Loucy (cell line): Measurements from ENCODE around the gene GATA5.

Experiments used
- H2AFZ ChIP-seq: fragments of 200-600 bp; sonication (generic); 2 replicates; pipeline ENCODE4 v1.6.0; 2016; ENCODE audit warnings: antibody characterized with exemption, mild to moderate bottlenecking, low read length, moderate library complexity
- H3F3A ChIP-seq: fragments of 200-600 bp; 2 replicates; pipeline ENCODE4 v1.6.0; 2016; ENCODE audit warnings: antibody characterized with exemption, low read depth, mild to moderate bottlenecking
- H3K27me3 ChIP-seq: fragments of 200-600 bp; sonication (generic); 2 replicates; pipeline ENCODE4 v1.6.1; 2014; ENCODE audit warnings: low read length, mild to moderate bottlenecking; ENCODE audit not compliant: insufficient read depth, poor library complexity, severe bottlenecking
- H3K36me3 ChIP-seq: fragments of 200-600 bp; sonication (generic); 2 replicates; pipeline ENCODE4 v1.6.1; 2016; ENCODE audit warnings: low read length; ENCODE audit not compliant: insufficient read depth
- H3K4me1 ChIP-seq: fragments of 200-600 bp; sonication (generic); 2 replicates; pipeline ENCODE4 v1.5.1; 2014; ENCODE audit warnings: low read length, mild to moderate bottlenecking; ENCODE audit not compliant: insufficient read depth, poor library complexity, severe bottlenecking
- H3K4me2 ChIP-seq: fragments of 200-600 bp; sonication (generic); 2 replicates; pipeline ENCODE4 v1.6.0; 2014; ENCODE audit warnings: antibody characterized with exemption, low read length, low read depth, mild to moderate bottlenecking; ENCODE audit not compliant: poor library complexity, severe bottlenecking
- H3K4me3 ChIP-seq: fragments of 200-600 bp; sonication (generic); 2 replicates; pipeline ENCODE4 v1.5.1; 2014; ENCODE audit warnings: low read length, mild to moderate bottlenecking, mixed read lengths; ENCODE audit not compliant: poor library complexity, severe bottlenecking
- H3K79me2 ChIP-seq: fragments of 200-600 bp; sonication (generic); 2 replicates; pipeline ENCODE4 v1.6.1; 2014; ENCODE audit warnings: low read length; ENCODE audit not compliant: insufficient read depth
- H3K9ac ChIP-seq: fragments of 200-600 bp; sonication (generic); 2 replicates; pipeline ENCODE4 v1.6.0; 2014; ENCODE audit warnings: mild to moderate bottlenecking, low read depth, low read length, moderate library complexity; ENCODE audit not compliant: poor library complexity, severe bottlenecking
- H3K9me2 ChIP-seq: fragments of 200-600 bp; sonication (generic); replicated peaks from 2 replicates; pipeline ENCODE4 v1.6.1; 2016; ENCODE audit warnings: low read depth, low read length, mixed read lengths
- H3K9me3 ChIP-seq: fragments of 200-600 bp; sonication (generic); 2 replicates; pipeline ENCODE4 v1.6.1; 2014; ENCODE audit warnings: mild to moderate bottlenecking, antibody characterized with exemption, low read length, low read depth; ENCODE audit not compliant: insufficient read depth
- H4K20me1 ChIP-seq: fragments of 200-600 bp; sonication (generic); 2 replicates; pipeline ENCODE4 v1.6.0; 2014; ENCODE audit warnings: antibody characterized with exemption, low read length, mild to moderate bottlenecking; ENCODE audit not compliant: insufficient read depth, poor library complexity, severe bottlenecking
- CTCF ChIP-seq: fragments of 200-600 bp; sonication (generic); conservative IDR thresholded peaks from 2 replicates; pipeline ENCODE4 v1.5.1; 2014; ENCODE audit warnings: mild to moderate bottlenecking, antibody characterized with exemption, low read length
- EZH2phosphoT487 ChIP-seq: fragments of 200-600 bp; IDR thresholded peaks from 2 replicates; pipeline ENCODE4 v1.6.1; 2018; ENCODE audit warnings: antibody characterized with exemption, mild to moderate bottlenecking, moderate library complexity, borderline replicate concordance

Gene GATA5

GRCh38 chr20:62480318-62480717, 4.5 kb upstream of the GATA5 start:
- Histone ChIP-seq H3K9me2 (no peaks in the 10 kb centered on the region), H3F3A (no peaks in the 10 kb centered on the region), H3K4me2 (no peak overlapping the region), H2AFZ (no peak overlapping the region), H3K27me3 (no peaks in the 10 kb centered on the region), H3K9me3 (no peaks in the 10 kb centered on the region), H3K36me3 (no peaks in the 10 kb centered on the region), H4K20me1 (no peaks in the 10 kb centered on the region), H3K4me3 (no peak overlapping the region), H3K4me1 (peaks cover 12% of the 10 kb centered on the region), H3K9ac (no peak overlapping the region), H3K79me2 (no peaks in the 10 kb centered on the region)
- no peak for TF ChIP-seq CTCF
- TF ChIP-seq EZH2phosphoT487, result no peak

- TF ChIP-seq EZH2phosphoT487, result no peak
- TF ChIP-seq CTCF, result no peak
- Histone ChIP-seq H4K20me1 (no peaks in the 10 kb centered on the region), H3K9me2 (no peaks in the 10 kb centered on the region), H3K4me3 (no peak overlapping the region), H3K79me2 (no peaks in the 10 kb centered on the region), H3K9me3 (no peaks in the 10 kb centered on the region), H2AFZ (no peak overlapping the region), H3K4me1 (peaks cover 12% of the 10 kb centered on the region), H3K27me3 (no peaks in the 10 kb centered on the region), H3K36me3 (no peaks in the 10 kb centered on the region), H3F3A (no peaks in the 10 kb centered on the region), H3K9ac (no peak overlapping the region), H3K4me2 (no peak overlapping the region)
Observed at GRCh38 chr20:62479656-62480055, 3.9 kb upstream of the GATA5 start.

GRCh38 chr20:62479156-62479555, 3.4 kb upstream of the GATA5 start:
- Histone ChIP-seq H3K9me2 (no peaks in the 10 kb centered on the region), H3K9ac (no peak overlapping the region), H3K27me3 (no peaks in the 10 kb centered on the region), H3K4me2 (no peak overlapping the region), H4K20me1 (no peaks in the 10 kb centered on the region), H3K4me1 (peaks cover 12% of the 10 kb centered on the region), H3K4me3 (no peak overlapping the region), H3K9me3 (no peaks in the 10 kb centered on the region), H3K79me2 (no peaks in the 10 kb centered on the region), H3K36me3 (no peaks in the 10 kb centered on the region), H3F3A (no peaks in the 10 kb centered on the region), H2AFZ (no peak overlapping the region)
- TF ChIP-seq CTCF (no peak), EZH2phosphoT487 (no peak)
